CD4-positive, alpha-beta T cell treated with Interferon gamma for 1 hour (primary cell): Measurements from ENCODE around the gene LSM11.

ENCODE experiments used
- DNase-seq: peaks from one replicate; pipeline ENCODE4 v3.0.0-alpha.2; 2020

The LSM11 gene

DNA sequence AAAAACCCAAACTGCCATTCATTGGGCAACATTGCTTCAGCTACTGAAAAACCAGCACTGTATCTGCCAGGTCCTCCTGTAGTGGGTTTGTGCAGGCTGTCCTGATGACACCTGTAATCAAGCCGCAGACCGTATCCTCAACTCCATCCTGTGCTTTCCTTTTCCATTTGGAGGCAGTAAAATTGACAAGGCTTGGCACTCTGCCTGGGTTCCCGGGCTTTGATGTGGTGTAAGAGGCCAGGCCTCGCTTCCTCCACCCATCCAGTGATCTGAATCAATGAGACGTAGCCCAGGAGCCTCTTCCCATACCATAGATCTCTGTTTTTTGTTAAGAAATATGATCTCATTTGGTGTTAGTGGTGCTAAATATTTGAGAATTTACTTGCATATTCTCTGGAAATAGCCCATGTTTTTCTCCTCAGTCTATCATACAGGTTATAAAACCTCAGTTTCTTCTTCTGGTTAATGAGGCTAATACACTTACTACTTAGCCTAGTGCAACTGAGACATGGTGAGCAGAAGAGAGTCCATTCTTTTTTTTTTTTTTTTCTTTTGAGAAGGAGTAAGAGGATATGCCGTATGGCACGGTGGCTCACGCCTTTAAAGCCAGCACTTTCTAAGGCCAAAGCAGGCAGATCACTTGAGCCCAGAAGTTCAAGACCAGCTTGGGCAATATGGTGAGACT is 34.8 kb downstream of the LSM11 start:
- no peak for DNase-seq

DNA sequence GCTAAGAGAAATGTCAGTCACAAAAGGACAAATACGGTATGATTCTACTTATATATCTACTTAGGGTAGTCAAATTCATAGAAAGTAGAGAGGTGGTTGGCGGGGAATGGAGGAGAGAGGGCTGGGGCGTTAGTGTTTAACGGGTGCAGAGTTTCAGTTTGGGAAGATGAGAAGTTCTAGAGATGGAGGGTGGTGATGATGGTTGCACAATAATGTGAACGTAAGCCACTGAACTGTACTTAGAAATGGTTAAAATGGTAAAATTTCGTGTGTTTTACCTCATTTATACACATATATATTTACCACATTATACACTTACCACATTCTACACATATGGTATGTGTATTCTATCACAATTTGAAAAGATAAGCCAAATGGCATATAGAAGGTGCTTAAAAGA is 35.7 kb downstream of the LSM11 start:
- no peak for DNase-seq

DNA sequence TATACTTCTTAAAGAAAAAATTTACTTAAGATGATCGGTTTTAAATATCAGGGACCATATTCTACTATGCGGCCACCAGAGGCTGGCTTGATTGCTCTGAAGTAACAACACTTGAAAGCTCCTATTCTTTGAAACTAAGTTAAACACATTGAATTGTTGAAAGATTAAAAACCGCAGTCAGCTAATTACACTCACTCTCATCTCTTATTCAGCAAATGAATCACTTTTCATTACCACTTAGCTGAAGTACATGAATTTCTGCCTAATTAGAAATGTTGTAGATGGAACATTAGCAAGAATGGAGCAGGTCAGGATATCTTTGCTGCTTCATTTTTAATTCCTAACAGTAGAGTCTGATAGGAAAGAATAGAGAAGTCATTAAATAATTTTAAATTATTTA is 42.3 kb downstream of the LSM11 start:
- DNase-seq, result no peak

DNA sequence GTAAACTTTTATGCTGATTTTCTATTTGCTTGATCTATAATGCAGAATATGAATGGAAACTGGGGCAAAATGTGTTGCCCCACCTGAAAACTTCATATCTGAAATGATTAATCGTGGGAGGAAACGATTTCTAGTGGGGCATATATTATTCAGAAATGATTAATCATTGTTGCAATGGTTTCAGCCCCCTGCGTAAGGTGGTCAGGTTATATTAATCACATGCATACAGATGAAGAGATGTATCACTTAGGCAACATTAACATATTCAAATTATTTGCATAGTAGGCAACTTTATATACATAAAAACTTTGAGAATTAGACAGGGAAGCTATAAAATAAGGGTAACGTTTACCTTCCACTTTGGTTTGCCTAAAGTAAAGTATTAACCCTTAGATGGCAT is 49.8 kb downstream of the LSM11 start:
- no peak for DNase-seq

DNA sequence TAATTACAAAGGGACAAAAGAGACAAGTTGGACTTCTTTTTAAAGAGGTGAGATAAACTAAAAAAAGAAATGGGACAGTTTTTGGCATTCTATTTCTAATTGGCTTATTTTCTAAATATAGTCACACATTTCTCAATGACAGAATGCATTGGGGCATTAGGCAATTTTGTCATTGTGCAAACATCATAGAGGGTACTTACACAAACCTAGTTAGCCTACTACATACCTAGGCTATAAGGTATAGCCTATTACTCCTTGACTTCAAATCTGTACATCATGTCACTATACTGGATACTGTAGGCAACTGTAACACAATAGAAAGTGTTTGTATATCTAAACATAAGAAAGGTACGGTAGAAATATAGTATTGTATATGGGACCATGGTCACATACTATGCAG is 56.1 kb downstream of the LSM11 start:
- DNase-seq, result no peak

DNA sequence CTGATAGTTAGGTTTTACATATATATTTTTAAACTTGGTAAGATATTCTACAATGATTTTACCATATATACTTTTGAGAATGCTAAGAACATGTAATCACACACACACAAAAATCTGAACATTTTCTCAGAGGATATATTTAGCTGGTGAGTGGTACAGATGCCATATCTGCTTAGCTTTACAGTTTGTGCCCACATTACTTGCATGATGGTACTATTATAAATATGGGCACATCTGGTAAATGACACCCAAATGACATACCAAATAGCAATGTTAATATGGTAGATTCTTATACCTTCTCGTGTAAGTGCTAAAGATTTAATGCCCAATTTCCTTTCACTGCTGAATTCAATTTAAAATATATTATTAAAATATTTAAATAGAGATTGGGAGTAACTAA is 56.6 kb downstream of the LSM11 start:
- no peak for DNase-seq

DNA sequence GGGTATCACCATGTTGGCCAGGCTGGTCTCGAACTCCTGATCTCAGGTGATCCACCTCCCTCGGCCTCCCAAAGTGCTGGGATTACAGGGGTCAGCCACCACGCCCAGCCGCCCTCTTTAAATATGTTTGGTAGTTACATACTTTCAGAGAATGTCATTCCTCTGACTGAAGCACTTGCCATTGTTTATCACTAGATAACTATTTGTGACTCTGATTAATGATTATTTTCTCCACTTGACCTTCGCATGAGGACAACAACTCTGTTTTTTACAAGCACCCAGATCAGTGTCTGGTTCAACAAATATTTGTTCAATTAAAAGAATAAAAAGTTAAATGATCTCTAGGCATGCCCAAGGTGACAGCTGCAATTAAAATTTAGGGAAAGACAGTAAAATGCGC is 59.2 kb downstream of the LSM11 start:
- DNase-seq, result no peak

DNA sequence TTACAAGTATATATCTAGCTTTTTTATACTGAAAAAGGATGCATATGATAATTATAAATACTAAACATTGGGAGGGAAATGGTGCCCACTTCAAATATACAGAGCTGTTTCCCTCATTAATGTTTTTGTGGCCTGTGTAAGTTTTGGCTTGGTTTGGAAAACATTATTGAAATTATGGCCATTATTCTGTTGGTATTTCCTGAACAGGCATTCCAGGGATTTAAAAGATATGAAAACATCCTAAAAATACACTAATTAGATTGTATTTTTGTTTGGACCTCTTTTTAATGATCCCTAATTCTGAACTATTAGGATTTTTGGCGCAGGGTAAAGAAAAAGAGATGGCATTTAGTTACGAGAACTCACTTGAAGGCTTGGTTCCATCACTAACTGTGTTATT is 64.5 kb downstream of the LSM11 start:
- no peak for DNase-seq
